Fibroblast of pulmonary artery (primary cell): ENCODE measurements around the gene PDZD2.

Source experiments
- DNase-seq: peaks from one replicate; pipeline ENCODE4 v3.0.0-alpha.2; 2010; ENCODE audit warnings: low read depth
- H3K4me3 ChIP-seq: replicated peaks from 2 replicates; pipeline ENCODE4 v1.5.1; 2011; ENCODE audit warnings: low read depth, mild to moderate bottlenecking, control low read depth, low read length, moderate library complexity
- TF ChIP-seq, protein P1 (sequence below): IDR thresholded peaks from 2 replicates; pipeline ENCODE4 v1.5.1; 2011; ENCODE audit warnings: mild to moderate bottlenecking, control low read depth, low read length, inconsistent platforms; ENCODE audit errors: missing control alignments

PDZD2 gene

DNA sequence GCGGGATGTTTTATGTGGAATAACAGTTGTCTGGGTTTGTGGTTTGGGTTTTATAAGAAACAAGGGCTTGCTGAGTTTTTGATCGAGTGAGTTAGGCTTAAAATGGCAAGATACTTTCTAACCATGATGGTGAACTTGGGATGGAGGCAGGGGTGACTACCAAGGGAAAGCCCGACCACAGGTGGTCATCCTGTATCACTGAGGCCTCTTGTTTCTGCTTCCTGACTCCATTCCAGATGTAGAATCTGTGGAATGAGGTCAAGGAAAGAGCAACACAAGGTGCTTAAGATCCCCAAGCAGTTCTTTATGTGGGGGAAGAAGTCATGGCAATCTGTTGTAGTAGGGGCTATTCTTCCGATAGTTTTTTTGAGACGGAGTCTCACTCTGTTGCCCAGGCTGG lies 412.9 kb downstream of the PDZD2 start:
- DNase-seq: no peak
- TF ChIP-seq, protein P1, sequence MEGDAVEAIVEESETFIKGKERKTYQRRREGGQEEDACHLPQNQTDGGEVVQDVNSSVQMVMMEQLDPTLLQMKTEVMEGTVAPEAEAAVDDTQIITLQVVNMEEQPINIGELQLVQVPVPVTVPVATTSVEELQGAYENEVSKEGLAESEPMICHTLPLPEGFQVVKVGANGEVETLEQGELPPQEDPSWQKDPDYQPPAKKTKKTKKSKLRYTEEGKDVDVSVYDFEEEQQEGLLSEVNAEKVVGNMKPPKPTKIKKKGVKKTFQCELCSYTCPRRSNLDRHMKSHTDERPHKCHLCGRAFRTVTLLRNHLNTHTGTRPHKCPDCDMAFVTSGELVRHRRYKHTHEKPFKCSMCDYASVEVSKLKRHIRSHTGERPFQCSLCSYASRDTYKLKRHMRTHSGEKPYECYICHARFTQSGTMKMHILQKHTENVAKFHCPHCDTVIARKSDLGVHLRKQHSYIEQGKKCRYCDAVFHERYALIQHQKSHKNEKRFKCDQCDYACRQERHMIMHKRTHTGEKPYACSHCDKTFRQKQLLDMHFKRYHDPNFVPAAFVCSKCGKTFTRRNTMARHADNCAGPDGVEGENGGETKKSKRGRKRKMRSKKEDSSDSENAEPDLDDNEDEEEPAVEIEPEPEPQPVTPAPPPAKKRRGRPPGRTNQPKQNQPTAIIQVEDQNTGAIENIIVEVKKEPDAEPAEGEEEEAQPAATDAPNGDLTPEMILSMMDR: no peak
- no peak overlapping the region for H3K4me3 ChIP-seq

DNA sequence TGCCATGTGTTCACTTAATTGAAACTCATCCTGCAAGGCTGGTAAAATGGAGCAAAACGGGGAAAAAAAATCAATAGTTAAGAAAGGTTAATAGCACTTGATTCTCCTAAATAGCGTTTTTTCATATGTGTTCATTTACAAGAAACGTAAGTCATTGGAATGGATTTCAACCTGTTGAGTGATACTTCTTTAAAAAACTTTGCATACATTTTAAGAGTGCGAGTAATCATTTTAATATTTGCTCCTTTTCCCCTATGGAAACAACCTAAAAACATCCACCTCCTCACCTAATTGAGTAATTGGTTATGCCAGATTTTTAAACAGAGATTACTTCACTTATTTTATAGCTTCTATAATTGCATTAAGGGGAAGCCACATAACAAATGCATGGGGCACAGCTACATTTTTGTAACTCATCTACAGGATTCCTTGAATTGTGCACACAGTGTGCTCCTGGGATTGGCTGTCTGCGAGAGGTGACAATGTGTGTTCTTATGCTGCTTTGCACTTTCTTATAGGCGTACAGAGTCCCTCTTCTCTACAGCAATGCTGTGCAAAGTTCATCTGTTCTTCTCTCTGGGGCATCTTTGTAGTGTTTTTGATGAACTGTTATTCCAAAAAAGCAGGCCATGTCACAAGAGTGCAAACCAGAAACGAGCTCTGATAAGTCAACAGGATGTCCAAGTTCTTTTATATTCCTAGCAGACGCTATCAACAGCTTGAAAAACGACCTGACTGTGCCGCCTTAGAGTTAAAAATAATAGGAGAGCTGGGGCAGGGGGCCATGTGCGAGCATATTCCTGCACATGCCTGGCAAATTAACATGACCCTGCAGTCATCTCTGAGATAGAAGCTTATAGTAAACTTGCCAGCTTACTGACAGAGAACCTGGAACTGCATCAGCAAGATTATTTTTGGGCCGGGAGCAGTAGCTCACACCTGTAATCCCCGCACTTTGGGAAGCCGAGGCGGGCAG lies 417.2 kb downstream of the PDZD2 start:
- DNase-seq: no peak
- H3K4me3 ChIP-seq: no peak overlapping the region

DNA sequence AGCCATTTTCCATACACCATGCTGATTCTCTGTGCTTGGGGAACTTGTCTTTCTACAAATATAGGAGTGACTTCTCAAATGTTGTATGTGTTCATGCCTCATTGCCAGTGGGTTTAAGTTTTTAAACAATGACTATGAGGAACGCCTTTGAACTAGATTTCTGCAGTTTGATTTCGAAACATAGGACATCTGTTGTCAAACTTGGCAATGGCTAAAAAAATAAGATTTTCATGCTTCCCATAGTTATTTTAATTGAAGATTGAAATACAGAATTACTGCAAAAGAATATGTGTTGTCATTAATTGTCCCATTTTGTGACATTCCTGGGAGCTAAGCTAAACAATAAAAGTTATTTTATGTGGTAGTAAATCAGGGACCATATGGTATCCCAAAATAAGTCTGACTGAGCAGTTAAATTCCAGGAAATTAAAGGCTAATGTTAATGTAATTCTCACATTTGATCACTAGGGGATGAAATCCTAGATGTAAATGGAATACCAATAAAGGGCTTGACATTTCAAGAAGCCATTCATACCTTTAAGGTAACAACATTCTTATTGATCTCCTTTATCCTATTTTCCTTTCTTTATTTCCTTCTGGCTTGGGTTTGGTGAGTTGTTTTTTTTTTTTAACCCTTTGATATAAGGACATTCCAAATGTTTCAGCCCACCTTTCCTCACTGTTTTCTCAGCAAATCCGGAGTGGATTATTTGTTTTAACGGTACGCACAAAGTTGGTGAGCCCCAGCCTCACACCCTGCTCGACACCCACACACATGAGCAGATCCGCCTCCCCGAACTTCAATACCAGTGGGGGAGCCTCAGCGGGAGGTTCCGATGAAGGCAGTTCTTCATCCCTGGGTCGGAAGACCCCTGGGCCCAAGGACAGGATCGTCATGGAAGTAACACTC lies 418.5 kb downstream of the PDZD2 start:
- DNase-seq: peak; percentile 45

More for the DNA sequence above, 417.2 kb downstream of the PDZD2 start:
- TF ChIP-seq, protein P1: no peak

GRCh38 chr5:32058101-32058500 lies 419.2 kb downstream of the PDZD2 start:
- DNase-seq: no peak
- no peak overlapping the region for H3K4me3 ChIP-seq
- TF ChIP-seq, protein P1: no peak

More for the DNA sequence above, 418.5 kb downstream of the PDZD2 start:
- no peak overlapping the region for H3K4me3 ChIP-seq
- TF ChIP-seq, protein P1: peak; percentile 37

DNA sequence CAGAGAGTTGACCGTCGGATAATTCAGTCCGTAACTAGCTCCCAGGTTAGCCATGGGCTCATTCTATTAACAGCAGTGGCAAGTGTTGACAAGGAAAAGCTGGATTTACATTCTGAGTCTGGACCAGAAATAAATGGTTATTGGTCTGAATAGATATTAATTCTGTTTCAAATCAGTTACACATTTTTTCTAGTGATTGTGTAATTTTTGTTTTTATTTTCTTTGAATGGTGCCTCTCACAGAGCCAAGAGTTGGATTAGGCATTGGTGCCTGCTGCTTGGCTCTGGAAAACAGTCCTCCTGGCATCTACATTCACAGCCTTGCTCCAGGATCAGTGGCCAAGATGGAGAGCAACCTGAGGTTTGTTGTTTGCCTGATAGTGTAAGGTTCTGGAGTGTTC lies 420.1 kb downstream of the PDZD2 start:
- TF ChIP-seq, protein P1: no peak
- no peak overlapping the region for H3K4me3 ChIP-seq
- no peak for DNase-seq

DNA sequence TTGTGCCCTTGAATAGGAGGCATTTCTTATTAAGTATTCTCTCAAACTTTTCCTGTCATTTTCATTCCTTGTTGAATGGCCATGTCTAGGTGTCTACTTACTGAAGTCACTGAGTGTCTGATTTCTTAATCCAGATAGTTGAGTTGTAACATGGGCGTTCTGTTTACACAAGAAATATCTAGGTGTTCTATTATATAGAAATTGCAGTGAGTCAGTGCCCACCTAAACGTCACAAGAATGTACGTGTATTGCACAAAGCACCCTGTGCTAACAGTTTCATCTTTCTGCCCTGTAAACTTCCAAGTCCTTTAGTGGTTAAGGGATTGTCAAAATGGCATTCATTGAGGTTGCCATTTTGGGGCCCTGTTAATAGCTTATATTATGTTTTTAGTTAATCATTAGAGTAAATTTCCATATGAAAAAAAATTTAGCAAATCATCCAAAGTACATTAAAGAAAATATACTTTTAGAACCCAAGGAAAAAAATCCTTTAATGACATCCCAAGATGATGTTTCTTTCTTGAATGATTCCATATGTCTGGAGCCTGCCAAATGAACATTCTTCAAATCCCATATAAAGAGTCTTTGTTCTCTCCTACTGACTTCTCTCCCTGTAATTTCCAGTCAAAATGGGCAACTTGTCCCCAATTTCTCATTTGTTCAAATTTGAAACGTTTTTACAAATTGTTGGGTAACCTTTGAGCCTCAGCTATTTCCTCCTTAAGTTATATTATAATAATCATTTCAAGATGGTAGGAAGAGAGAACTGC lies 421.0 kb downstream of the PDZD2 start:
- DNase-seq: no peak
- no peak overlapping the region for H3K4me3 ChIP-seq
- TF ChIP-seq, protein P1: no peak
